WTC11 (cell line): ENCODE data around the gene RBM26. TPM values are rescaled to one million over a fixed set of nuclear protein-coding genes. Genes with fewer than 3 reads are reported as not detected.

Source experiments
- ATAC-seq: fragments of 200-7000 bp; cut with Tn5 transposase; 2 replicates; pipeline ENCODE4 v1.10.0; 2021; ENCODE audit warnings: mild to moderate bottlenecking, moderate library complexity
- CTCF ChIA-PET: fragments of 300-600 bp; sonication (Branson Sonifier 250); formaldehyde crosslinking; loops from one replicate; lab custom pipeline; 2021; ENCODE audit warnings: antibody characterized with exemption; lab: Charles Lee
- POLR2A ChIA-PET: fragments of 350-600 bp; sonication (Branson Sonifier 250); formaldehyde crosslinking; loops from one replicate; lab custom pipeline; 2021; ENCODE audit warnings: antibody characterized with exemption; lab: Charles Lee
- DNase-seq: peaks from one replicate; pipeline ENCODE4 v3.0.0; 2021; ENCODE audit warnings: low spot score
- H3K27ac Mint-ChIP-seq: 2 replicates; pipeline ENCODE4 v1.8.0; 2021; ENCODE audit warnings: mixed read lengths
- H3K27me3 Mint-ChIP-seq: 2 replicates; pipeline ENCODE4 v1.8.0; 2021; ENCODE audit warnings: low read depth, mild to moderate bottlenecking, moderate library complexity, mixed read lengths
- H3K36me3 Mint-ChIP-seq: 2 replicates; pipeline ENCODE4 v1.8.0; 2021; ENCODE audit warnings: mixed read lengths
- H3K4me1 Mint-ChIP-seq: 2 replicates; pipeline ENCODE4 v1.8.0; 2022; ENCODE audit warnings: mixed read lengths
- H3K4me3 Mint-ChIP-seq: 2 replicates; pipeline ENCODE4 v1.8.0; 2021; ENCODE audit warnings: mild to moderate bottlenecking, moderate library complexity, mixed read lengths
- H3K9me3 Mint-ChIP-seq: 2 replicates; pipeline ENCODE4 v1.8.0; 2021; ENCODE audit warnings: mixed read lengths
- ESRRA ChIP-seq: sonication (generic); formaldehyde crosslinking; IDR thresholded peaks from 2 replicates; pipeline ENCODE4 v1.8.1; 2022; ENCODE audit warnings: mild to moderate bottlenecking, missing genetic modification reagents, borderline replicate concordance
- GTF2I ChIP-seq: fragments of 250-450 bp; sonication (Bioruptor Pico); conservative IDR thresholded peaks from 2 replicates; pipeline ENCODE4 v1.4.0; 2021; ENCODE audit warnings: mild to moderate bottlenecking
- NR1H2 ChIP-seq: sonication (generic); formaldehyde crosslinking; IDR thresholded peaks from 2 replicates; pipeline ENCODE4 v1.9.0; 2021; ENCODE audit warnings: mild to moderate bottlenecking, moderate library complexity, missing genetic modification reagents
- NR2C2 ChIP-seq: sonication (generic); formaldehyde crosslinking; IDR thresholded peaks from 2 replicates; pipeline ENCODE4 v1.8.0; 2022; ENCODE audit warnings: mild to moderate bottlenecking, missing genetic modification reagents
- NR3C1 ChIP-seq: sonication (generic); formaldehyde crosslinking; conservative IDR thresholded peaks from 2 replicates; pipeline ENCODE4 v1.8.1; 2023; ENCODE audit warnings: low read depth, mild to moderate bottlenecking, missing genetic modification reagents
- PREB ChIP-seq: sonication (generic); formaldehyde crosslinking; IDR thresholded peaks from 2 replicates; pipeline ENCODE4 v1.8.1; 2022; ENCODE audit warnings: mild to moderate bottlenecking, missing genetic modification reagents, moderate library complexity, borderline replicate concordance
- PRRX2 ChIP-seq: fragments of 250-450 bp; sonication (Bioruptor Pico); IDR thresholded peaks from 2 replicates; pipeline ENCODE4 v1.8.0; 2021; ENCODE audit warnings: mild to moderate bottlenecking
- SP1 ChIP-seq: sonication (generic); formaldehyde crosslinking; conservative IDR thresholded peaks from 2 replicates; pipeline ENCODE4 v1.8.1; 2022; ENCODE audit warnings: missing genetic modification reagents
- USF1 ChIP-seq: sonication (generic); formaldehyde crosslinking; IDR thresholded peaks from 2 replicates; pipeline ENCODE4 v1.8.0; 2022; ENCODE audit warnings: mild to moderate bottlenecking, missing genetic modification reagents
- USF2 ChIP-seq: sonication (generic); formaldehyde crosslinking; IDR thresholded peaks from 2 replicates; pipeline ENCODE4 v1.8.1; 2023; ENCODE audit warnings: mild to moderate bottlenecking, missing genetic modification reagents, moderate library complexity
- ZNF121 ChIP-seq: sonication (generic); formaldehyde crosslinking; IDR thresholded peaks from 2 replicates; pipeline ENCODE4 v1.8.0; 2023; ENCODE audit warnings: missing genetic modification reagents
- ZNF532 ChIP-seq: fragments of 250-450 bp; sonication (Bioruptor Pico); IDR thresholded peaks from 2 replicates; pipeline ENCODE4 v1.9.0; 2021; ENCODE audit warnings: mild to moderate bottlenecking, borderline replicate concordance
- total RNA-seq: library from RNA; stranded (reverse); gene quantifications from 3 replicates; pipeline ENCODE4 v1.2.3, GENCODE V29; 2021
- TF ChIP-seq, protein P1 (sequence below): sonication (generic); formaldehyde crosslinking; IDR thresholded peaks from 2 replicates; pipeline ENCODE4 v1.8.1; 2023; ENCODE audit warnings: mild to moderate bottlenecking, missing genetic modification reagents
- TF ChIP-seq, protein P2 (sequence below): fragments of 200-600 bp; IDR thresholded peaks from 2 replicates; pipeline ENCODE4 v1.8.0; 2022; ENCODE audit warnings: antibody characterized with exemption
- TF ChIP-seq, protein P3 (sequence below): sonication (generic); formaldehyde crosslinking; IDR thresholded peaks from 2 replicates; pipeline ENCODE4 v1.8.0; 2022; ENCODE audit warnings: mild to moderate bottlenecking, missing genetic modification reagents
- TF ChIP-seq, protein P4 (sequence below): sonication (generic); formaldehyde crosslinking; IDR thresholded peaks from 2 replicates; pipeline ENCODE4 v1.8.0; 2022; ENCODE audit warnings: mild to moderate bottlenecking, missing genetic modification reagents
- TF ChIP-seq, protein P5 (sequence below): sonication (generic); formaldehyde crosslinking; IDR thresholded peaks from 2 replicates; pipeline ENCODE4 v1.8.1; 2023; ENCODE audit warnings: mild to moderate bottlenecking, moderate library complexity, missing genetic modification reagents

The RBM26 gene
- total RNA-seq, 1 experiment from 2014 or later = 64.1 TPM

- no peak for TF ChIP-seq USF1 (CRISPR knock-in tag)
- TF ChIP-seq ESRRA (CRISPR knock-in tag) = no peak
- no peak for TF ChIP-seq USF2 (CRISPR knock-in tag)
- TF ChIP-seq, protein P1, sequence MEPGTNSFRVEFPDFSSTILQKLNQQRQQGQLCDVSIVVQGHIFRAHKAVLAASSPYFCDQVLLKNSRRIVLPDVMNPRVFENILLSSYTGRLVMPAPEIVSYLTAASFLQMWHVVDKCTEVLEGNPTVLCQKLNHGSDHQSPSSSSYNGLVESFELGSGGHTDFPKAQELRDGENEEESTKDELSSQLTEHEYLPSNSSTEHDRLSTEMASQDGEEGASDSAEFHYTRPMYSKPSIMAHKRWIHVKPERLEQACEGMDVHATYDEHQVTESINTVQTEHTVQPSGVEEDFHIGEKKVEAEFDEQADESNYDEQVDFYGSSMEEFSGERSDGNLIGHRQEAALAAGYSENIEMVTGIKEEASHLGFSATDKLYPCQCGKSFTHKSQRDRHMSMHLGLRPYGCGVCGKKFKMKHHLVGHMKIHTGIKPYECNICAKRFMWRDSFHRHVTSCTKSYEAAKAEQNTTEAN (CRISPR knock-in tag) = no peak
- no peak for TF ChIP-seq NR1H2 (CRISPR knock-in tag)
- TF ChIP-seq PRRX2 = no peak
- no peak for TF ChIP-seq PREB (CRISPR knock-in tag)
These were observed 88.2 kb downstream of the RBM26 start (continued) for GRCh38 chr13:79317856-79318255.

DNA sequence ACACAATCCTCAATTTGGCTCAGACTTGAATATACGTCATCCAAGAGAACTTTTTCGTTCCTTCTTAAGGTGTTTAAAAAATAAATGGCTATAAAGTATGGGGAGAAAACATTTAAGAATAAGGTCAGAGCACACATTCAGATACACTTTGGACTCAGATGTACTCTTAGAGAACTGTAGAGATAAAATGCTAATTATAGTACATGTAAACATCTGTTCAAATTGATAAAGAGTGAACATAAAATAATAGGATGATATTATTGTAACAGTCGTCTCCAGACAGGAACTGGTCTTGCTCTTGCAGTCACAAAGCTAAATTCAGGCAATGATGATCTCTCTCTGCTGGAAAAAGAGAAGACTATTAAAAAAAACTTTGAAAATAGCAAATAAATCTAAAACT lies 91.4 kb downstream of the RBM26 start:
- no peak for ATAC-seq
- DNase-seq = no peak
- H3K4me1 Mint-ChIP-seq = peaks cover 9% of the 10 kb centered on the region
- TF ChIP-seq SP1 (CRISPR knock-in tag) (no peak), ZNF532 (CRISPR knock-in tag) (no peak), GTF2I (no peak), NR3C1 (CRISPR knock-in tag) (no peak), NR2C2 (CRISPR knock-in tag) (no peak), ZNF121 (CRISPR knock-in tag) (no peak)
- TF ChIP-seq, protein P2, sequence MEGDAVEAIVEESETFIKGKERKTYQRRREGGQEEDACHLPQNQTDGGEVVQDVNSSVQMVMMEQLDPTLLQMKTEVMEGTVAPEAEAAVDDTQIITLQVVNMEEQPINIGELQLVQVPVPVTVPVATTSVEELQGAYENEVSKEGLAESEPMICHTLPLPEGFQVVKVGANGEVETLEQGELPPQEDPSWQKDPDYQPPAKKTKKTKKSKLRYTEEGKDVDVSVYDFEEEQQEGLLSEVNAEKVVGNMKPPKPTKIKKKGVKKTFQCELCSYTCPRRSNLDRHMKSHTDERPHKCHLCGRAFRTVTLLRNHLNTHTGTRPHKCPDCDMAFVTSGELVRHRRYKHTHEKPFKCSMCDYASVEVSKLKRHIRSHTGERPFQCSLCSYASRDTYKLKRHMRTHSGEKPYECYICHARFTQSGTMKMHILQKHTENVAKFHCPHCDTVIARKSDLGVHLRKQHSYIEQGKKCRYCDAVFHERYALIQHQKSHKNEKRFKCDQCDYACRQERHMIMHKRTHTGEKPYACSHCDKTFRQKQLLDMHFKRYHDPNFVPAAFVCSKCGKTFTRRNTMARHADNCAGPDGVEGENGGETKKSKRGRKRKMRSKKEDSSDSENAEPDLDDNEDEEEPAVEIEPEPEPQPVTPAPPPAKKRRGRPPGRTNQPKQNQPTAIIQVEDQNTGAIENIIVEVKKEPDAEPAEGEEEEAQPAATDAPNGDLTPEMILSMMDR = no peak
- TF ChIP-seq, protein P3, sequence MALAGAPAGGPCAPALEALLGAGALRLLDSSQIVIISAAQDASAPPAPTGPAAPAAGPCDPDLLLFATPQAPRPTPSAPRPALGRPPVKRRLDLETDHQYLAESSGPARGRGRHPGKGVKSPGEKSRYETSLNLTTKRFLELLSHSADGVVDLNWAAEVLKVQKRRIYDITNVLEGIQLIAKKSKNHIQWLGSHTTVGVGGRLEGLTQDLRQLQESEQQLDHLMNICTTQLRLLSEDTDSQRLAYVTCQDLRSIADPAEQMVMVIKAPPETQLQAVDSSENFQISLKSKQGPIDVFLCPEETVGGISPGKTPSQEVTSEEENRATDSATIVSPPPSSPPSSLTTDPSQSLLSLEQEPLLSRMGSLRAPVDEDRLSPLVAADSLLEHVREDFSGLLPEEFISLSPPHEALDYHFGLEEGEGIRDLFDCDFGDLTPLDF (CRISPR knock-in tag) = no peak
- TF ChIP-seq, protein P4, sequence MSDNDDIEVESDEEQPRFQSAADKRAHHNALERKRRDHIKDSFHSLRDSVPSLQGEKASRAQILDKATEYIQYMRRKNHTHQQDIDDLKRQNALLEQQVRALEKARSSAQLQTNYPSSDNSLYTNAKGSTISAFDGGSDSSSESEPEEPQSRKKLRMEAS (CRISPR knock-in tag) = no peak
- TF ChIP-seq, protein P5, sequence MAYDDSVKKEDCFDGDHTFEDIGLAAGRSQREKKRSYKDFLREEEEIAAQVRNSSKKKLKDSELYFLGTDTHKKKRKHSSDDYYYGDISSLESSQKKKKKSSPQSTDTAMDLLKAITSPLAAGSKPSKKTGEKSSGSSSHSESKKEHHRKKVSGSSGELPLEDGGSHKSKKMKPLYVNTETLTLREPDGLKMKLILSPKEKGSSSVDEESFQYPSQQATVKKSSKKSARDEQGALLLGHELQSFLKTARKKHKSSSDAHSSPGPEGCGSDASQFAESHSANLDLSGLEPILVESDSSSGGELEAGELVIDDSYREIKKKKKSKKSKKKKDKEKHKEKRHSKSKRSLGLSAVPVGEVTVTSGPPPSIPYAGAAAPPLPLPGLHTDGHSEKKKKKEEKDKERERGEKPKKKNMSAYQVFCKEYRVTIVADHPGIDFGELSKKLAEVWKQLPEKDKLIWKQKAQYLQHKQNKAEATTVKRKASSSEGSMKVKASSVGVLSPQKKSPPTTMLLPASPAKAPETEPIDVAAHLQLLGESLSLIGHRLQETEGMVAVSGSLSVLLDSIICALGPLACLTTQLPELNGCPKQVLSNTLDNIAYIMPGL (CRISPR knock-in tag) = no peak
- TF ChIP-seq, all 79 proteins: peak for 0
- H3K9me3 Mint-ChIP-seq = no peaks in the 10 kb centered on the region
- H3K27me3 Mint-ChIP-seq = no peaks in the 10 kb centered on the region
- peaks cover 13% of the 10 kb centered on the region for H3K36me3 Mint-ChIP-seq
- POLR2A ChIA-PET = no interaction called here
- H3K27ac Mint-ChIP-seq = no peak overlapping the region
- no peak overlapping the region for H3K4me3 Mint-ChIP-seq
- CTCF ChIA-PET = no interaction called here
